ENCODE measurements around the gene CERT1.

- TF ChIP-seq ZNF274 (IDR thresholded peaks at IDR 0.05; ENCODE audit: low read depth, low read length) (no peak), YY1 (IDR thresholded peaks at IDR 0.05; ENCODE audit: insufficient read depth, insufficient read length) (no peak)
These were observed 1.0 kb downstream of the CERT1 start for GRCh38 chr5:75510417-75510835.

All from NT2/D1 (cell line).